PFSK-1 (cell line): ENCODE data around the gene ABCA5. TPM values are rescaled to one million over a fixed set of nuclear protein-coding genes. Genes with fewer than 3 reads are reported as not detected.

Experiments
- FOXP2 ChIP-seq: optimal IDR thresholded peaks from 2 replicates; pipeline ENCODE3; 2011; ENCODE audit warnings: borderline replicate concordance, control low read depth, inconsistent platforms; ENCODE audit not compliant: insufficient read depth; ENCODE audit errors: extremely low read length, extremely low read depth
- POLR2AphosphoS5 ChIP-seq: IDR thresholded peaks from 2 replicates; pipeline ENCODE4 v1.6.1; 2012; ENCODE audit warnings: low read depth, mild to moderate bottlenecking, control low read depth, low read length, moderate library complexity
- REST ChIP-seq, 2 experiments: IDR thresholded peaks; 2 replicates each; pipeline versions ENCODE4 v1.6.1 to v1.8.0; 2011 to 2012; ENCODE audit warnings: low read depth in 2 of 2, low read length in 2 of 2, control low read depth in 1 of 2, inconsistent platforms in 1 of 2, mild to moderate bottlenecking in 1 of 2, moderate library complexity in 1 of 2; ENCODE audit not compliant: insufficient read depth in 1 of 2
- SIN3A ChIP-seq: IDR thresholded peaks from 2 replicates; pipeline ENCODE4 v1.6.1; 2012; ENCODE audit warnings: mild to moderate bottlenecking, low read length, moderate library complexity, borderline replicate concordance; ENCODE audit not compliant: insufficient read depth
- TAF1 ChIP-seq: IDR thresholded peaks from 2 replicates; pipeline ENCODE4 v1.6.1; 2012; ENCODE audit warnings: low read length, control low read depth, borderline replicate concordance; ENCODE audit not compliant: insufficient read depth
- polyA plus RNA-seq: library from polyadenylated mRNA; unstranded; fragments of >200 nt; gene quantifications from one replicate; pipeline ENCODE4 v1.2.1, GENCODE V29; 2012; ENCODE audit warnings: low read depth, missing spikeins; ENCODE audit not compliant: insufficient read length

The ABCA5 gene
- 0.18 TPM for polyA plus RNA-seq

GRCh38 chr17:69327060-69327831 lies at the start of gene ABCA5:
Gene ABCA5, minus strand, starts transcription at chr17:69327133. Its CDS starts 12,718 bp downstream, at chr17:69314415.
- TF ChIP-seq SIN3A: no peak
- TF ChIP-seq FOXP2: peak; percentile 65
- TF ChIP-seq POLR2AphosphoS5: no peak

- no peak for TF ChIP-seq SIN3A
- no peak for TF ChIP-seq REST (IDR thresholded peaks at IDR 0.05; ENCODE audit: insufficient read depth in 1 of 2, low read depth in 2 of 2, low read length in 2 of 2)
- no peak for TF ChIP-seq POLR2AphosphoS5
- TF ChIP-seq TAF1: no peak
Measured at GRCh38 chr17:69375229-69375628, 48.3 kb upstream of the ABCA5 start.

GRCh38 chr17:69373069-69373468 lies 46.1 kb upstream of the ABCA5 start:
- TF ChIP-seq SIN3A: no peak
- TF ChIP-seq FOXP2: no peak
- no peak for TF ChIP-seq POLR2AphosphoS5
- TF ChIP-seq REST (IDR thresholded peaks at IDR 0.05; ENCODE audit: insufficient read depth in 1 of 2, low read depth in 2 of 2, low read length in 2 of 2): no peak
- no peak for TF ChIP-seq TAF1

- TF ChIP-seq SIN3A: no peak
- TF ChIP-seq POLR2AphosphoS5: no peak
Measured at GRCh38 chr17:69367298-69367697, 40.4 kb upstream of the ABCA5 start.

GRCh38 chr17:69363488-69364210 lies 36.7 kb upstream of the ABCA5 start:
- TF ChIP-seq FOXP2: no peak
- TF ChIP-seq REST (IDR thresholded peaks at IDR 0.05; ENCODE audit: insufficient read depth in 1 of 2, low read depth in 2 of 2, low read length in 2 of 2): no peak
- TF ChIP-seq SIN3A: no peak
- no peak for TF ChIP-seq TAF1
- TF ChIP-seq POLR2AphosphoS5: no peak

GRCh38 chr17:69361156-69361555 lies 34.2 kb upstream of the ABCA5 start:
- TF ChIP-seq SIN3A (no peak), POLR2AphosphoS5 (no peak), TAF1 (no peak), REST (IDR thresholded peaks at IDR 0.05; ENCODE audit: insufficient read depth in 1 of 2, low read depth in 2 of 2, low read length in 2 of 2) (no peak), FOXP2 (no peak)
